ENCODE results near the gene LRIT2.

The LRIT2 gene

GRCh38 chr10:84257343-84258020, 32.1 kb upstream of the LRIT2 start:
- no peaks in the 10 kb centered on the region for H3K9me3 Mint-ChIP-seq
- no peak overlapping the region for H3K4me3 Mint-ChIP-seq
- H3K36me3 Mint-ChIP-seq (ENCODE audit: insufficient read depth), result no peaks in the 10 kb centered on the region
- no peak overlapping the region for H3K27ac Mint-ChIP-seq (ENCODE audit: low read depth)
- ATAC-seq (replicated peaks; ENCODE audit: extremely low read depth, poor library complexity, severe bottlenecking) (no peak), DNase-seq (ENCODE audit: low spot score in 2 of 2) (no peak)
- no peaks in the 10 kb centered on the region for H3K4me1 Mint-ChIP-seq
- H3K27me3 Mint-ChIP-seq, result peaks cover 48% of the 10 kb centered on the region

GRCh38 chr10:84256510-84257342, 31.4 kb upstream of the LRIT2 start:
- no peak overlapping the region for H3K27ac Mint-ChIP-seq (ENCODE audit: low read depth)
- H3K27me3 Mint-ChIP-seq, result peaks cover 41% of the 10 kb centered on the region

GRCh38 chr10:84254552-84255478, 29.5 kb upstream of the LRIT2 start:
- Mint-ChIP-seq H3K9me3 (no peaks in the 10 kb centered on the region), H3K27ac (ENCODE audit: low read depth) (no peak overlapping the region), H3K4me1 (no peaks in the 10 kb centered on the region), H3K27me3 (peaks cover 27% of the 10 kb centered on the region), H3K36me3 (ENCODE audit: insufficient read depth) (no peaks in the 10 kb centered on the region), H3K4me3 (no peak overlapping the region)
- no peak for ATAC-seq (replicated peaks; ENCODE audit: extremely low read depth, poor library complexity, severe bottlenecking)
- no peak for DNase-seq (ENCODE audit: low spot score in 2 of 2)

More at GRCh38 chr10:84256510-84257342, 31.4 kb upstream of the LRIT2 start:
- DNase-seq (ENCODE audit: low spot score in 2 of 2) (no peak), ATAC-seq (replicated peaks; ENCODE audit: extremely low read depth, poor library complexity, severe bottlenecking) (no peak)
- Mint-ChIP-seq H3K9me3 (no peaks in the 10 kb centered on the region), H3K36me3 (ENCODE audit: insufficient read depth) (no peaks in the 10 kb centered on the region), H3K4me1 (no peaks in the 10 kb centered on the region), H3K4me3 (no peak overlapping the region)

- no peak for ATAC-seq (replicated peaks; ENCODE audit: extremely low read depth, poor library complexity, severe bottlenecking)
- Mint-ChIP-seq H3K9me3 (no peaks in the 10 kb centered on the region), H3K27me3 (peaks cover 14% of the 10 kb centered on the region), H3K4me3 (no peak overlapping the region), H3K27ac (ENCODE audit: low read depth) (no peak overlapping the region), H3K4me1 (no peaks in the 10 kb centered on the region), H3K36me3 (ENCODE audit: insufficient read depth) (no peaks in the 10 kb centered on the region)
- no peak for DNase-seq (ENCODE audit: low spot score in 2 of 2)
These were observed 23.4 kb upstream of the LRIT2 start for GRCh38 chr10:84248794-84249193.

- Mint-ChIP-seq H3K36me3 (ENCODE audit: insufficient read depth) (no peaks in the 10 kb centered on the region), H3K4me3 (no peak overlapping the region), H3K27me3 (peaks cover 14% of the 10 kb centered on the region), H3K9me3 (no peaks in the 10 kb centered on the region), H3K27ac (ENCODE audit: low read depth) (no peak overlapping the region), H3K4me1 (no peaks in the 10 kb centered on the region)
- ATAC-seq (replicated peaks; ENCODE audit: extremely low read depth, poor library complexity, severe bottlenecking) (no peak), DNase-seq (ENCODE audit: low spot score in 2 of 2) (no peak)
These were observed 22.2 kb upstream of the LRIT2 start for GRCh38 chr10:84247496-84247895.

- no peaks in the 10 kb centered on the region for H3K4me1 Mint-ChIP-seq
- H3K4me3 Mint-ChIP-seq, result no peak within 1 kb of the TSS
- ATAC-seq (replicated peaks; ENCODE audit: extremely low read depth, poor library complexity, severe bottlenecking), result no peak
These were observed 19.4 kb upstream of the LRIT2 start, which contains the start of gene RGR for GRCh38 chr10:84244651-84245270. Gene RGR, plus strand, starts transcription at chr10:84245053. Its CDS starts 38 bp downstream, at chr10:84245091.

GRCh38 chr10:84243759-84244158, 18.4 kb upstream of the LRIT2 start:
- Mint-ChIP-seq H3K36me3 (ENCODE audit: insufficient read depth) (no peaks in the 10 kb centered on the region), H3K4me1 (no peaks in the 10 kb centered on the region), H3K27me3 (peaks cover 30% of the 10 kb centered on the region), H3K4me3 (no peak overlapping the region), H3K9me3 (no peaks in the 10 kb centered on the region), H3K27ac (ENCODE audit: low read depth) (no peak overlapping the region)
- ATAC-seq (replicated peaks; ENCODE audit: extremely low read depth, poor library complexity, severe bottlenecking) (no peak), DNase-seq (ENCODE audit: low spot score in 2 of 2) (no peak)

More at GRCh38 chr10:84244651-84245270, 19.4 kb upstream of the LRIT2 start, which contains the start of gene RGR:
- Mint-ChIP-seq H3K36me3 (ENCODE audit: insufficient read depth) (no peaks in the 10 kb centered on the region), H3K9me3 (no peaks in the 10 kb centered on the region), H3K27ac (ENCODE audit: low read depth) (no peak within 1 kb of the TSS), H3K27me3 (peaks cover 21% of the 10 kb centered on the region)
- DNase-seq (ENCODE audit: low spot score in 2 of 2), result no peak

GRCh38 chr10:84241185-84241790, 15.9 kb upstream of the LRIT2 start, which contains the start of gene LRIT1:
Gene LRIT1, minus strand, starts transcription at chr10:84241546. Its CDS starts 107 bp downstream, at chr10:84241439.
- Mint-ChIP-seq H3K4me3 (no peak within 1 kb of the TSS), H3K36me3 (ENCODE audit: insufficient read depth) (no peaks in the 10 kb centered on the region), H3K9me3 (no peaks in the 10 kb centered on the region), H3K4me1 (no peaks in the 10 kb centered on the region), H3K27ac (ENCODE audit: low read depth) (no peak within 1 kb of the TSS), H3K27me3 (peaks cover 28% of the 10 kb centered on the region)
- ATAC-seq (replicated peaks; ENCODE audit: extremely low read depth, poor library complexity, severe bottlenecking), result no peak
- no peak for DNase-seq (ENCODE audit: low spot score in 2 of 2)

- H3K27ac Mint-ChIP-seq (ENCODE audit: low read depth), result no peak overlapping the region
- H3K9me3 Mint-ChIP-seq, result no peaks in the 10 kb centered on the region
- H3K27me3 Mint-ChIP-seq, result peaks cover 31% of the 10 kb centered on the region
- no peaks in the 10 kb centered on the region for H3K36me3 Mint-ChIP-seq (ENCODE audit: insufficient read depth)
- DNase-seq (ENCODE audit: low spot score in 2 of 2) (no peak), ATAC-seq (replicated peaks; ENCODE audit: extremely low read depth, poor library complexity, severe bottlenecking) (no peak)
- H3K4me3 Mint-ChIP-seq, result no peak overlapping the region
- H3K4me1 Mint-ChIP-seq, result no peaks in the 10 kb centered on the region
These were observed 13.6 kb upstream of the LRIT2 start for GRCh38 chr10:84238909-84239308.

- H3K27ac Mint-ChIP-seq (ENCODE audit: low read depth), result no peak overlapping the region
- H3K27me3 Mint-ChIP-seq, result peaks cover 38% of the 10 kb centered on the region
- ATAC-seq (replicated peaks; ENCODE audit: extremely low read depth, poor library complexity, severe bottlenecking), result no peak
- H3K36me3 Mint-ChIP-seq (ENCODE audit: insufficient read depth), result no peaks in the 10 kb centered on the region
- no peaks in the 10 kb centered on the region for H3K4me1 Mint-ChIP-seq
- H3K9me3 Mint-ChIP-seq, result no peaks in the 10 kb centered on the region
- DNase-seq (ENCODE audit: low spot score in 2 of 2), result no peak
- no peak overlapping the region for H3K4me3 Mint-ChIP-seq
These were observed 12.1 kb upstream of the LRIT2 start for GRCh38 chr10:84237199-84238051.

- H3K4me3 Mint-ChIP-seq, result no peak overlapping the region
- no peaks in the 10 kb centered on the region for H3K36me3 Mint-ChIP-seq (ENCODE audit: insufficient read depth)
- H3K4me1 Mint-ChIP-seq, result no peaks in the 10 kb centered on the region
- DNase-seq (ENCODE audit: low spot score in 2 of 2) (no peak), ATAC-seq (replicated peaks; ENCODE audit: extremely low read depth, poor library complexity, severe bottlenecking) (no peak)
- no peaks in the 10 kb centered on the region for H3K9me3 Mint-ChIP-seq
- no peak overlapping the region for H3K27ac Mint-ChIP-seq (ENCODE audit: low read depth)
- peaks cover 43% of the 10 kb centered on the region for H3K27me3 Mint-ChIP-seq
These were observed 11.5 kb upstream of the LRIT2 start for GRCh38 chr10:84236807-84237198.
